Measurements from ENCODE around the gene DBH. TPM values are rescaled to one million over a fixed set of nuclear protein-coding genes. Genes with fewer than 3 reads are reported as not detected.

The DBH gene
- total RNA-seq, 1 experiment from 2014 or later = not detected

DNA sequence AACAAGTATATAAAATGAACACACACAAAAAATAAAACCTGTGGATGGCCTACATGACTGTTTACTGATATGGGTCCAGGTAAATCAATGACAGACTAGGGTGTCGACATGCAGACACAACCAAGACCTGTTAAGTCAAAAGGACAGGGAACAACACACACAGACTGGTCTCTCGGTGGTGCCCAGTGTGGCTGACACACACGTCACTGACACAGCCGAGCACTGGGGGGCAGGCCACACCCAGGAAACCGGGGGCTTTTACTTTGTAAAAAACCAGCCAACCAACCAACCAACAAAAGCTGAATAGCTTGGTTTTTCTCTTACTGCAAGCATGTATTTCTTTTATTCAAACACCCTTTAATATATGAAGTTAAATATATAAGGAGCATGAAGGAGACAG is 31.9 kb upstream of the DBH start:
- no peak for DNase-seq (ENCODE audit: low read depth)

DNA sequence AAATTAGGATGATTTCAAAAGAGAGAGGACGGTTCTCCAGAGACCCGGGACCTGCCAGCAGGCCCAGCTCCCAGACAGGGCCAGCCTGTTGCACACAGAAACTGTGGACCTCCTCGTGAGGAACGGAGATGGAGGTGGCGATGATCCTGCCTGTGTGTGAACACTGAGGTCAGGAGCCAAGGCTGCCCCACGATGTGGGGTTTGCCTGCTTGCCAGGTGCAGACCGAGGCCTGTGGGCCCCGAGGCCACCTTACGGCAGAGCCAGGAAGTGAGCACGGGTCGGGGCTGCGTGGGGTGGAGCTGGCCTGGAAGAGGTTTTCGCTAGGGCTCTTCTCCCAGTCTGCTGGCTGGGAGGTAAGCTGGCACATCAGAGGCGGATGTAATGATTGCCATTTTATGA is 31.3 kb upstream of the DBH start:
- DNase-seq (ENCODE audit: low read depth) = no peak

DNA sequence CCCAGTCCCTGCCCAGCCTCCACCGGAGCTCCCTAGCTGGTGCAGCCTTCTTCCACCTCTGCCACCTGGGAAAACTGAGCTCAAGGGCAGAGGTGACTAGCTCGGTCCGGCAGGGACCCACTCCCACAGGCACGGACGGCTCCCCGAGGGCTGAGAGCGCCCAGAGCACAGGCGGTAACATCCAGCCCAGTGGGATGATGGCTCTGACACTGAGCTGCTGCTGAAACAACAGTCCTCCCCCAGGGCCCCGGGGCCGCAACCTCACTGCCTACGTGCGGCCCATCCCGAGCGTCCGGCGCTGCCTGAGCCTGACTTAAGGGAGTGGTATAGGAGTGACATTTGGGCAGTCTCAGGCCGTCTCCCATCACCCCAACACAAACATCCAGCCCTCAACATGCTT is 30.7 kb upstream of the DBH start:
- DNase-seq (ENCODE audit: low read depth) = no peak

DNA sequence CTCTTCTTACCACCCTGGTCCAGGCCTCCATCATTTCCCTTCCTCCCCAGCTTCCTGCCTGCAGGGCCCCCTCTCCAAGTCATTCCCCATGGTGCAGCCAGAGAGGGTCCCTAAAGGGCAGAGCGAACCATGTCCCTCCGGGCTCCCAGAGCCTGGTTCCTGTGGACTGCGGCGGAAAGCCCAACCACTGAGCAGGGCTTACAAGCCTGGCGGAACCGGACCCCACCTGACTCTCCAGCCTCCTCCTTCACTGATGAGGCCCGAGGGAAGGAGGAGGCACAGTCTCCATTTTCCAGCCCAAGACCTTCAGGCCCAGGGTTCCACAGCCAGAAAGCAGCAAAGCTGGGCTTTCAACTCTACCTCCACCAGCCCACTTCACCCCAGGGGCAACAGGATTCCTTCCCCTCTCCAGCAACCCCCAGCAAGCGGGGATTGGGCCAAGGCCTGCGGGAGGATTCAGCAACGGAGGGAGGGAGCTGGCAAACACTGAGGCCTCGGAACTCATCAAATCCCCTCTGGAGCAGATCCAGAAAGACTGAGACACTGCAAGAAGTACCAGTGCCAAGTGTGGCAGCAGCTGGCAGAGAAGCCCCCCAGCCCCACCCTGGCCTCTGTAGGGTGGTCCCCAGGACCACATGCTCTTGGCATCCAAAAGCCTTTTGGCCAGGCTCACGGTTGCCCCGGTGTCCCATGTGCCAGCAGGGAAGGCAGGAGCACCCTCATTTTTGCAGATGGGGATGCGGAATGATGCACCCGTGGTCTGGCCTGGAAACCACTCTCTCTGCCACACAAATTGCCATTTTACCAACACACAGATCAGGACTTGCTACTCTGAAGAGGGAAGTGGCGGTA is 30.1 kb upstream of the DBH start:
- DNase-seq (ENCODE audit: low read depth) = no peak

DNA sequence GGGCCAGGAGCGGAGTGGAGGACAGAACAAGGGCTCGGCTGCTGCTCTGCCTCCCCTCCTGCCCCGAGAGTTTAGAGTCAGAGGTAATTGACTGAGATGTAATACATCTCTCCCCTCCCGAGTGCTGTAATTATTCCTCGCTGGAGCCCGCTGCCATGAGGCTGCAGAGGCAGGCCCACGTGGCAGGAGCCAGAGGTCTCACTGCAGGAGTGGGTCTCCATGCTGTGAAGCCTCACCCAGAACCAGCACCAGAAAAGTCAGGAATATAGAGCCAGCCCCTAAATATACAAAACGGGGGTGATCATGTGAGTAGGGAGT is 29.5 kb upstream of the DBH start:
- no peak for DNase-seq (ENCODE audit: low read depth)

DNA sequence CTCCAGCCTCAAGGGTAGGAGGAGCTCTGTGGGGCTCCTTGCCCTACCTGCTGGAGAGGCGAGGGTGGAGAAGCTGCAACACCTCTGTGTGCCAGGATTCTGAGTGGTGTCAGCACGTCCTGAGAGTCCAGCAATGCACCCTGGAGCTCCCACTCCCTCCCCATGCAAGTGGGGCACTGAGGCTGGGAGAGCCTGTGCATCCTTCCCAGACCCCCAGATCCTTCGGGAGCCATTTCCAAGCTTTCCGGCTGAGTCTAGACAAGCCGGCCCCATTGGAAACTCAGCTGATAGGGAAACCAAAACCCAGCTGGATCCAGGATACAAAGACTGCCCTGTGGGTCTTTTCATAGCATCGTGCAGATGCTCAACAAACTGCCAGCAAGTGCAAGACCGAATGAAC is 28.8 kb upstream of the DBH start:
- DNase-seq (ENCODE audit: low read depth) = no peak

DNA sequence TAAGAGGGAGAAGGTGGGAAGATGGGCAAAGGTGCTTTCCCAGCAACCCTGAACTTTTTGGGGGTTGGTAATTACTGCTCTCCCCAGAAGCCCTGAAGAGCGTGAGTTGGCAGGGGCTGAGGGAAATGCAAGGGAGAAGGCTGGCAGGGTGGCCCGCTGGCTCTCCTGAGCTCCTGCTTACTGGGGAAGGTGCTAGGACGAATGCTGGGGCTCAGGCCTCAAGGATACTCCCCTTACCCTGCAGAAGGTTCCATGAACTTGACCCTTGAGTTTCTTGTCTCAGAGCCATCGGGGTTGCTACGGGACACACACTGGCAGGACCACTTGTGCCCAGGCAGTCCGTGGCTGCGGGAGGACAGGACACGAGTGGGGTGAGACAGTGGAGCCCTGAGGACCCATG is 28.2 kb upstream of the DBH start:
- DNase-seq (ENCODE audit: low read depth) = no peak

DNA sequence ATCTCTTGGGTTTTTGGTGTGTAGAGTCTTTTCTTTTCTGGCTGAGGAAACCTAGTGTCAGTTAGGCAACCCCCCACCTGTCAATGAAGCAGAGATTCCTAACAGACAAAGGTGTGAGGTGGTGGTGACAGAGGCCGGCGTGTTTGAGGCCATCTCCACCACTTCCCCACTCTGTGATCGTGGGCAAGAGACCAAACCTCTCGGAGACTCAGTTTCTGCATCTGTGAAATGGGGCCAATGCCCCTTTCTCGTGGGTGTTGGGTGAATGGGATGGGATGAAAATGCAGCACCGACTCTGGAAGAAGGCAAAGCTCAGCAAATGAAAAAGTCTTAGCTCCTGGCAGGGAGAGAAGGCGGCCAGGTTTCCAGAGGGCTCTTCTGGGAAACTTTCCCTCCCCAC is 27.8 kb upstream of the DBH start:
- DNase-seq (ENCODE audit: low read depth) = no peak

DNA sequence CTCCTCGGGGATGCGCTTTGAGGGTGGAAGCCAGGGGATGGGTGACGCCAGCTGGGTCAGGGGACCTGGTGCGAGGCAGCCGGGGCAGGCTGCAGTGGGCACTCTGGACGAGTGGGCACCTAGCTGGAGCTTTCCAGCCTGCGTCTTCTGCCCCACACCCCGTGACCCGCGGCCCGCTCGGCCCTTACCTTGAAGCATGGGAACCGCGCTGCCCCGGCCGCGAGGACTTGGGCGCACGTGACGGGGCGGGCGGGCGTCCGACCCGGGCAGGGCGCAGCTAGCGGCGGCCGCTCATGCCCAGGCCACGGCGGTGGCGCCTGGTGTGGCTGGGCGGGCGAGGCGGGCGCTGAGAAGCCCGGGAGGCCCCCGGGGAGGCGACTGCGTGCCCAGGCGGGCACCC is 27.3 kb upstream of the DBH start:
- DNase-seq (ENCODE audit: low read depth) = no peak

DNA sequence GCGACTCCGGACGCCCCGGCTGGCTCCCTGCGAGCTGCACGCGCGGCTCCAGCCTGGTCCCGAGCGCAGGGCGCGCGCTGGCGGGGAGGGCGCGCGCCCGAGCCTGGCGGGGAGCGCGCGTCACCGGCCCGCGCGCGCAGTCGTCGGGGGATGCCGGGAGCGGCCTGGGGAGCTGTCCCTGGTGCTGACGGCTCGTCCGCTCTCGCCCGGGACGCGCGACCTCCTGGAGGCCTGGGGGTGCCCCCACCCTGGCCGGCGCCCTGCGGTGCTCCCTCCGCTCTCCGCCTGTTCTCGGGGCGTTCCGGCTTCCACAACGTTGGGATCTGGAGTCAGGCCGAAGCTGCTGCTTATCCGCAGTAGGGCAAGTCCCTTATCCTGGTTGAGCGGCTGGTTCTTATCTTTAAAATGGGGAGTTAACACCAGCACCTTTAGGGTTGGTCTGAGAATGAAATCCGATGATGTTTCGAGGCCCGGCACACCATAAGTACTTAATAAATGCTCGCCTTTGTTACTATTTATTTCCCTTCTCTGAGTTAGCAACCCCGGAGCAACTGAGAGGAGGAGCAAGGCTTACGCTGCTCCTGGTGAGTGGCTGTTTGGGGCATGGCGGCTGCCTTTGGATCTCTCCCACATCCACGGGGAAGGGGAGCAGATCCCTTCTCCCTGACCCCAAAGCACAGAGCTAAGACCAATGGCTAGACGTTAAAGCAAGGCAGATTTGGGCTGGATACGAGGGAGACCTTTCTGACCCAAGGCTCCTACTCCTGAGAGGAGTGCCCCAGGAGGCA is 26.7 kb upstream of the DBH start, which contains the start of gene FAM163B:
Gene FAM163B, minus strand, starts transcription at position 79 of the 788 bp plus-strand sequence. CDS start 29,166 bp downstream, outside the sequence.
- no peak for DNase-seq (ENCODE audit: low read depth)

DNA sequence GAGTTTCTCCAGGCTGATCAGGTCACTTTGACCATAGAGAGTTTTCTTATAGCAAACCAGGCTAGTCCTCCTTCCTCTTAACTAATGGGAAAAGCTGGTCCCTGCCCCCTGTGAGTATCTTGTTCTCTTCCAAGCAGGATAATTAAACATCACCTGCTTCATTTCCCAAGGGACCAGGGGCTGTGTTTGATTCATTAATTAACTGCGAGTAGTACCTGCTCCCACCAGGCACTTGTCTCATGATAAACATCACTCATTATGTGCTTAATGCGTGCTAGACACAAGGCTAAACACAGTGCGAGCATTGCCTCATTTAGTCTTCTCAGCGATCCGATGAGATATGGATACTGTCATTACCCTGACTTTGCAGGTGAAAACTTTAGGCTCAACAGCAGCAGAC is 25.3 kb upstream of the DBH start:
- no peak for DNase-seq (ENCODE audit: low read depth)

DNA sequence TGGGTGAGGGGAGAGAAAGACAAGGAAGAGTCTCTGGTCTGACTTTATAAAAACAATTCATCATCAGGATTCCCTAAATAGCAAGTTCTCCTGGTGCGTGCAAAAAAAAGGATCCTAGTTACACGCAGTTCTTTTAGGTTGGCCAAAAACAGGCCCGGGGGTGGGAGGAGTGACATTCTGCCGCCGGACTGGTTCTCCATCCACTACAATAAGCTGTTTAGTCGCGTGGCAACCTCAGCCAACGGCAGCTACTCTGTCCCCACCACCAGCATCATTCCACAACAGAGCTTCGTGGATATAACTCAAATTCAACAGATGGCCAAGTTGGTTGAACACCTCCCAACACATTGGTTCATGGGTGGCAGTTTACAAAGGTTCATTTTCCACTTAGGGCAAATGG is 24.1 kb upstream of the DBH start:
- DNase-seq (ENCODE audit: low read depth) = no peak

DNA sequence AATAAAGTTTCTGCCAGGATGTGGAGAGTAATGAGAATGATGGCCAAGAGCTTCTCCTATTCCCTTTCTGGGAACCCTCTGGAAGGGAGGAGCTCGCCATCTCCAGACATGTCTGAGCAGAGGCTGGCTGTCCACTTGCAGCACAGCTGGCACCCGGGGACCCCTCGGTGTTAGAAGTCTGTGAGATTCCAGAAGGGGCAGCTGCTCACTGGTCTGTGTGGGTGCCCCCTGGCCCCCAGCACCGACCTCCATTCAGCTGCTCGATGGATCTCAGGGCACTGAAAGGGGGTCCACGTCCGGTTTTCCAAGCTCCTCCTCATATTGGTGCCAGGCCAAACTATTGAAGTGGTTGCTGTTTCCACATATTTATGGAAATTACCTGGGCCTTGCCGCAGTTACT is 23.3 kb upstream of the DBH start:
- no peak for DNase-seq (ENCODE audit: low read depth)

DNA sequence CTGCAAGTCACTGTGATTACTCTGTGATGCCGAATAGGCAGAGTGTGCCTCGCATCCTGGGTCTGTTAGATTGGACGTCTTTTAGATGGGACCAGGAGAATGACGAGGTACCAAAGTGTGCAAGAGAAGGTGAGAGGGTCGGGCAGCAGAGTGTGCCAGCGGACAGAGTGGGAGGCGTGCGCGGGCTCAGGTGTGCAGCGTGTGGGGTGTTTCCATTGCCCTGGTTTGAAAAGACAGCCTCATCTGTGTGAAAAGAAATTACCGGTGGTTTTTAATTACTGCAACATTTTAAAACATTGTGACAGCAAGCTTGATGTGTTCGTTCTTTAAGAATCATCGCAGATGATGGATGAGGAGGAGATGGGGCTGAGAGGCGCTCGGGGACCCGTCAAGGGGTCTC is 22.7 kb upstream of the DBH start:
- no peak for DNase-seq (ENCODE audit: low read depth)

DNA sequence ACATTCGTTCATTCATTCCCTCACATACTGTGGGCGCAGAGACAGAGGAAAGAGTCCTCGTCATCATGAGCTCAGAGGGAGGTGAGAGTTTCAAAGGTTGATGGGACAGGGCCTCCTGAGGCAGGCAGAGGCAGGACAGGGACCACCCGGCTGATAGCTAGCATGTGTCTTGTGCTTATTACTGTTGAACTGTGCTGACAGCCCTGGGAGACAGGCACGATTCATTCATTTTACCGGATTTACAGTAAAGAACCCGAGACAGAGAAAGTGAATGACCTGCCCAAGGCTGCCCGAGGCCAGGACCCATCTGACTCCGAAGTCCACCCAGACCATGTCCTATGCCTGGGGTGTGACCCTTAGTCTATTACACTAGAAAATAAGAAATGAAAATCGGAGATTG is 22.1 kb upstream of the DBH start:
- DNase-seq (ENCODE audit: low read depth) = no peak

DNA sequence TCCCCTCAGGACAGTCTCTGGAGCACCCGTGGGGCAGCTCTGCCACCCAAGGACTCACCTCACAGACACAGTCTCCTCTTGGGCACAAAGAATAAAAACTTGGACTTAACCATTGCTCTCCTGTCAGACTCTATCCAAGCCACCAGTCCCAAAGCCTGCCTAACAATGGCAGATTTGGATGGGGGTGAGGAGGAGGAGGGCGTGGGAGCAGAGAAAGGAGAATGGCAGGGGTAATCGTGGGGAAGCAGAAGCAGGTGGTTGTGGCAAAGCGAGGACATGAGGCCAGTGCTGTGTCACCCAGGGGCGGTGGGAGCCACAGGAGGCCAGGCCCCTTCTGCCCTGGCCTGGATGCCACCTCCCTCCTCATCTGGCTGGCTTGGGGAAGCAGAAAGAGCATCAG is 21.5 kb upstream of the DBH start:
- no peak for DNase-seq (ENCODE audit: low read depth)

DNA sequence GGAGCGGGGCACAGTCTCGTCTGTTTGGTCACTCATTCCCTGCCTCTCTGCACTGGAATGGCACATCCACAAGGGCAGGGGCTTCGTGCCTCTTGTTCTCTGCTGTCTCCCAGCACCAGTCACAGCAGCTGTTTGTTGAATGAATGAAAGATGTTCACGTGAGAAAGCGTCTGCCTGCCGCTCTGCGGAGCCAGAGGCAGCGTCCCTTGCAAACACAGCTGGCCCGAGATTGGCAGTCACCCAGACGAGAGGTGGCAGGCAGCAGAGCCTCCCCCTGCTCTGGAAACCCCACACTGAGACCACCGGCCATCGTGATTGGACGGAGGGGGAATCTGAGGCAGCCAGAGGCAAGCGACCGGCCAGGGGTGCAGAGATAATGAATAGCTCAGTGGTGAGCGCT is 21.0 kb upstream of the DBH start:
- no peak for DNase-seq (ENCODE audit: low read depth)

DNA sequence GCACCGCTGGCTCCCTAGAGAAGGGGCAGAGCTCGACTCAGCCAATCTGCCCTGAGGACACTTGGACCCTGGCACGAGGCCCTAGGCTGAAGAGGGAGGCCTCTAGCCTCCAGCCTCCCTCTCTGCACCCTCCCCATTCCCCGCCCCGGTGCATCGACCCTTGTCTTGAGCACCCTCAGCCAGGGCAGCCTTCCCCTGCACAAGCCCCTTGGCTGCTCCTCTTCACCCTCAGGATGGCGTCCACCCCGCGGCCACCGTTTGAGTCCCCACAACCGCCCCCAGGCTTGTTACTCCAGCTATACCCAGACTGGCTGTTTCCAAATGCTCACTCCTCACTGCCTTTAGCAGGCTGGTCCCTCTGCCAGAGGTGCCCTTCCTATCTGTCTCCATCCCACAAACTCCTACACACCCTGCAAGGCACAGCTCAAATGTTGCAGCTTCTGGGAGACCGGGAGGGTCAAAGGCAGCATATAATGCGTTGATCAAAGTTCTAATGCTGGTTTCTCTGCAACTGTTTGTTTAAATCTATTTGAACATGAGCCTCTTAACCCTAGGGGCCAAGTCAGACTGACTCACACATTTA is 20.5 kb upstream of the DBH start:
- DNase-seq (ENCODE audit: low read depth) = no peak

DNA sequence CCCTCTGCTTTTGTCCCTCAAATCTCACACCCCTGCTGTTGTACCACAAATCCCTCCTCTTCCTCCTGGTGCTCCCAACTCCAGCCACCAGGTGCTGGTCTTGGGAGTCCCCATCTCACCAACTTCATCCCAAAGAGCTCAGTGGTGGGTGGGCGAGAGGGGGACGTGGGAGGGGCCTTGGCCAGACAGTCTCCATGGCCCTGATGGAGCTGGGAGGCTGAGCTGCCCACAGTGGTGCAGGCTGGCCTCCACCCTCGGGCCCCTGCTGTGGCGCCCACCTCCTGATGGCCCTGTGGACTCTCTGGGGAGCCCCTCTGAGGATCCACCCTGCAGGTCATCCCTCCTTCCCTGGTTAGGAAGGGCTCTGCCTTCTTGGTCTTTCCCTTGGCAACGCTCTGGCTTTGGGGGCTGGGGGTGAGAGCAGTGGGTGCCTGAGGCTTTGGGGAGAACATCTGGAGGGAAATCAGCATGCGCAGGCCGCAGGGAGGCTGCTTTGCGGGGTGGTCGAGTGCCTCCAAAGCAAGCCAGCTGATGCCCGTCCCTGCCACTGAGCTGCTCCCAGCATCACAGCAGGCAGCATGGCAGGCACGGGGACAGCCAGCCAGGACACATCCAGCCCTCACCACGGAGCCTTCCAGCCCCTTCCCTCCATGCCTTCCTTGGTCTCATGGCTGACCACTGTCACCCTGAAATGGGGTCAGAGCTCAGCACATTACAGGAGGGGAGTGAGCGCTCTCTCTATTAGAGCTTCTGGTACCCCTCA is 19.3 kb upstream of the DBH start:
- DNase-seq (ENCODE audit: low read depth) = no peak

DNA sequence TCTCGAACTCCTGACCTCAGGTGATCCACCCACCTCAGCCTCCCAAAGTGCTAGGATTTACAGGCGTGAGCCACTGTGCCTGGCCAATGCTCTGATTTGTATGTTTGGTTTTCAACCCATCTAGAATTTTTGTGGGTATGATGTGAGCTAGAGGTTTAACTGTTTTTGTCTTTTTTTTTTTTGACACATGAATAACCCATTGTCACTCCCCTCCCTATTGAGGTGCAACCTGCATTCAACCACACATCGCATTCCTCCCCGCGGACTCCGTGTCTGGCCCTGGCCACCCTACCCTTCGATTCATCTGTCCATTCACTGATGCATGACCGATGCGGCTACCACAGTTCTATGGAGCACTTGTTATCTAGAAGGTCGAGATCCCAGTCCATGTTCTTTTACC is 17.4 kb upstream of the DBH start:
- DNase-seq (ENCODE audit: low read depth) = no peak

DNA sequence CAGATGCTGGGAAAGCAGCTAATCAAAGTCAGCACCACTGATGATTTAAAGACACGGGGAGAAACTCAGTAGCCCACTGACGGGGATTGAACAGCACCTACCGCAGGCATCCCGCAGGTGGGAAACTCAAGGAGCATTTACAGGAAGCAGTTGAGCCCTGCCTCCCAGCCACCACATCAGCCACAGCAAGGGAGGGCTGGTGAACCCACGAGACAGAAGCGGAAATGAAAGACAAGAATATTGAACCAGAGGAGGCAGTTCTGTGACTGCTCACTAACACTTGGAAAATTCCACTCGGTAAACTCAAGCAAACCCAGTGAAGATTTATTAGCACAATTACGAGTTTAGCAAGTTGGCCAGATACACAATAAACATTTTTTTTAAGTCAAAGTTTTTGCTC is 16.4 kb upstream of the DBH start:
- DNase-seq (ENCODE audit: low read depth) = no peak

DNA sequence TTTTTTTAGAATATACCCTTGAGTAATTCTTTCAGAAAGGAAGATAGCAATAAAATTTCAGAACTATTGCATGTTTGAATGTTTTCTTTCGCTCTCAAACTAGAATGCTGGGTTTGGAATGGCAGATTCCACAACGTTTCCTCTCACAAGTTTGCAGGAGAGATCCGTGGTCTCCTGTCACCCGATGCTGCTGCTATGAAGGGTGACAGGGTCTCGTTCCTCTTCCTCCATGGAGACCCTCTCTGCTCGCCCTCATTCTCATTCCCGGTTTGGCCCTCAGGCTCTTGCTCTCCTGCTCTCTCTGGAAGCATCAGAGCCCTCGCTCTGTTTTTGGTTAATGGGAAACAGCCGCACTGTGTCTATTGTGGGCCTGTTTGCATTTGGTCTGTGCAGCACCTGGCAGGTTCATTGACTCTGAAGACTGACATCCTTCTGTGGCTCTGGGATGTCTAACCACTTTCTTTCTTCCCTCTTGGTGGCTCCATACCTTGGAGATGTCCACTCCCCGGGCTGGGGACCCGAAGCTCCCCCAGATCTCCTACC is 14.4 kb upstream of the DBH start:
- no peak for DNase-seq (ENCODE audit: low read depth)

Data from HT1080 (cell line).